GM12878 (cell line): ENCODE measurements around the gene PHACTR3. TPM values are rescaled to one million over a fixed set of nuclear protein-coding genes. Genes with fewer than 3 reads are reported as not detected.
A peak's percentile ranks its signal among the peaks of the same experiment; 100 is the strongest.

Experiments used
- ATAC-seq: fragments of 200-7000 bp; cut with Tn5 transposase; 3 replicates; pipeline ENCODE4 v1.9.1; 2020; ENCODE audit warnings: mild to moderate bottlenecking, moderate library complexity
- BruUV-seq: library from RNA; stranded (reverse); fragments of 400-500 nt; replicated peaks from 2 replicates; lab custom pipeline; 2021; lab: Mats Ljungman, UMichigan
- CTCF ChIA-PET: fragments of 300-600 bp; sonication (Branson Sonifier 250); formaldehyde crosslinking; extraction: SDS; loops from one replicate; lab custom pipeline; 2021; ENCODE audit warnings: inconsistent platforms; lab: Yijun Ruan, JAX
- POLR2A ChIA-PET: fragments of 350-600 bp; formaldehyde crosslinking; extraction: SDS; loops from one replicate; lab custom pipeline; 2021; ENCODE audit warnings: inconsistent platforms; lab: Charles Lee
- RAD21 ChIA-PET: fragments of 300-600 bp; sonication (Branson Sonifier 250); formaldehyde crosslinking; loops from one replicate; lab custom pipeline; 2023; ENCODE audit warnings: antibody characterized with exemption; ENCODE audit not compliant: unreplicated experiment; lab: Charles Lee
- SMC1A ChIA-PET: fragments of 300-600 bp; sonication (Branson Sonifier 250); formaldehyde crosslinking; loops from one replicate; lab custom pipeline; 2023; ENCODE audit not compliant: unreplicated experiment, uncharacterized antibody; lab: Charles Lee
- DNase-seq: peaks from one replicate; pipeline ENCODE4 v3.0.0-alpha.2; 2011; ENCODE audit warnings: low read depth, low spot score
- FAIRE-seq: peaks from 3 replicates; lab custom pipeline; 2011; peaks lifted over from hg19 to GRCh38; lab: Jason Lieb, UNC
- H2AFZ ChIP-seq: 2 replicates; pipeline ENCODE4 v1.6.0; 2011; ENCODE audit warnings: low read depth, low read length, control low read depth; ENCODE audit not compliant: control insufficient read depth
- H3K27ac ChIP-seq: 2 replicates; pipeline ENCODE4 v1.5.1; 2011; ENCODE audit warnings: control low read depth; ENCODE audit not compliant: control insufficient read depth, insufficient read depth
- H3K27me3 ChIP-seq, 2 experiments: replicated peaks in 1 of 2; 2 replicates each; pipeline versions ENCODE4 v1.6.0 to v1.6.1; 2011; ENCODE audit warnings: low read length in 1 of 2; ENCODE audit not compliant: control insufficient read depth in 2 of 2, insufficient read depth in 2 of 2
- H3K36me3 ChIP-seq, 2 experiments: 2 replicates each; pipeline ENCODE4 v1.5.1; 2011; ENCODE audit warnings: low read length in 1 of 2; ENCODE audit not compliant: control insufficient read depth in 2 of 2, insufficient read depth in 2 of 2
- H3K4me1 ChIP-seq: 2 replicates; pipeline ENCODE4 v1.6.1; 2011; ENCODE audit warnings: mild to moderate bottlenecking, low read length, moderate library complexity, mixed read lengths; ENCODE audit not compliant: control insufficient read depth, insufficient read depth
- H3K4me2 ChIP-seq: 2 replicates; pipeline ENCODE4 v1.6.0; 2011; ENCODE audit warnings: control low read depth; ENCODE audit not compliant: control insufficient read depth, insufficient read depth
- H3K4me3 ChIP-seq: fragments of 200-600 bp; sonication (generic); 2 replicates; pipeline ENCODE4 v1.5.1; 2016
- H3K79me2 ChIP-seq: 2 replicates; pipeline ENCODE4 v1.6.0; 2011; ENCODE audit warnings: low read length; ENCODE audit not compliant: control insufficient read depth, insufficient read depth
- H3K9ac ChIP-seq: 2 replicates; pipeline ENCODE4 v1.8.0; 2011; ENCODE audit warnings: low read length, control low read depth, mixed read lengths; ENCODE audit not compliant: control insufficient read depth, insufficient read depth
- H3K9me3 ChIP-seq: replicated peaks from 3 replicates; pipeline ENCODE4 v1.5.1; 2011; ENCODE audit warnings: mild to moderate bottlenecking, low read length; ENCODE audit not compliant: control insufficient read depth, insufficient read depth
- H4K20me1 ChIP-seq: 2 replicates; pipeline ENCODE4 v1.6.0; 2011; ENCODE audit not compliant: control insufficient read depth, insufficient read depth
- CHD2 ChIP-seq: IDR thresholded peaks from 2 replicates; pipeline ENCODE4 v1.6.1; 2011; ENCODE audit warnings: low read depth, low read length, improper control_type of control experiment, borderline replicate concordance
- CREB1 ChIP-seq: IDR thresholded peaks from 2 replicates; pipeline ENCODE4 v1.6.1; 2012; ENCODE audit warnings: low read depth, mild to moderate bottlenecking, inconsistent platforms
- ETV6 ChIP-seq, 2 experiments: fragments of 450-650 bp in 1 of 2; IDR thresholded peaks in 1 of 2; conservative IDR thresholded peaks in 1 of 2; 2 replicates each; pipeline ENCODE4 v1.6.1; 2014; ENCODE audit warnings: antibody characterized with exemption in 1 of 2, borderline replicate concordance in 1 of 2, low read depth in 1 of 2, mild to moderate bottlenecking in 1 of 2, moderate library complexity in 1 of 2
- FOXK2 ChIP-seq: fragments of 450-650 bp; IDR thresholded peaks from 2 replicates; pipeline ENCODE4 v1.6.1; 2017; ENCODE audit warnings: mild to moderate bottlenecking, moderate library complexity
- RB1 ChIP-seq: fragments of 450-650 bp; formaldehyde crosslinking; IDR thresholded peaks from 2 replicates; pipeline ENCODE4 v1.6.1; 2017; ENCODE audit warnings: mild to moderate bottlenecking, borderline replicate concordance
- RUNX3 ChIP-seq: IDR thresholded peaks from 2 replicates; pipeline ENCODE4 v1.6.1; 2012; ENCODE audit warnings: low read length, inconsistent platforms
- SMAD5 ChIP-seq: IDR thresholded peaks from 2 replicates; pipeline ENCODE4 v1.6.1; 2016; ENCODE audit warnings: antibody characterized with exemption, low read depth
- SPI1 ChIP-seq: IDR thresholded peaks from 2 replicates; pipeline ENCODE4 v1.6.1; 2011; ENCODE audit warnings: low read depth, mild to moderate bottlenecking, low read length, moderate library complexity, borderline replicate concordance; ENCODE audit not compliant: insufficient read depth
- TBL1XR1 ChIP-seq: IDR thresholded peaks from 2 replicates; pipeline ENCODE4 v1.6.1; 2012; ENCODE audit warnings: low read depth, low read length, improper control_type of control experiment
- ZBED1 ChIP-seq: IDR thresholded peaks from 2 replicates; pipeline ENCODE4 v1.6.1; 2016; ENCODE audit warnings: borderline replicate concordance
- ZNF384 ChIP-seq: IDR thresholded peaks from 2 replicates; pipeline ENCODE4 v1.6.1; 2012; ENCODE audit warnings: low read depth, mild to moderate bottlenecking, low read length, improper control_type of control experiment, borderline replicate concordance
- WGBS: methylation state at CpG from one replicate; pipeline ENCODE4 v1.1.6; 2016; ENCODE audit warnings: low lambda C conversion rate; ENCODE audit not compliant: insufficient replicate concordance, insufficient coverage; ENCODE audit errors: missing lambda C conversion rate; 5-methylcytosine and 5-hydroxymethylcytosine counted together
- in situ Hi-C: fragments of 300-500 bp; cut with MboI; formaldehyde crosslinking; loops from 9 replicates; pipeline ENCODE4 v1.14.3; 2018; ENCODE audit warnings: mixed read lengths
- intact Hi-C: fragments of 100-400 bp; cut with micrococcal nuclease; formaldehyde crosslinking; loops from one replicate; pipeline ENCODE4 v1.14.2; 2022; ENCODE audit not compliant: unreplicated experiment
- polyA plus RNA-seq, 11 experiments: library from polyadenylated mRNA; depleted of rRNA in 4 of 11; unstranded in 6 of 11; stranded (reverse) in 5 of 11; fragments of >200 nt; fragmentation: Nextera tagmentation in 4 of 11; fragmentation: Illumina TruSeq in 1 of 11; extraction: Ambion mirVana in 4 of 11; extraction: Trizol in 1 of 11; gene quantifications; 1 replicate in 1 of 11; 2 replicates in 10 of 11; pipeline versions ENCODE4 v1.2.1 to v1.2.3, GENCODE V29; 2011 to 2016; ENCODE audit warnings: inconsistent platforms in 2 of 11, missing spikeins in 2 of 11, low read depth in 1 of 11
- total RNA-seq, 4 experiments: library from RNA; depleted of rRNA in 3 of 4; stranded (reverse); fragments of >200 nt in 3 of 4; fragmentation: Illumina TruSeq in 1 of 4; extraction: Trizol in 1 of 4; gene quantifications; 2 replicates each; pipeline versions ENCODE4 v1.2.1 to v1.2.3, GENCODE V29; 2013 to 2021
- TF ChIP-seq, protein P1 (sequence below): IDR thresholded peaks from 2 replicates; pipeline ENCODE4 v1.6.1; 2011; ENCODE audit warnings: mild to moderate bottlenecking, low read depth, low read length, moderate library complexity; ENCODE audit not compliant: insufficient replicate concordance

The PHACTR3 gene
- total and polyA plus RNA-seq, 10 of the 15 experiments (the other 5 are each of a cell fraction or from before 2014, with no cell fraction given), result 0.17 to 2.7 (median 0.27) TPM; not detected in 1

DNA sequence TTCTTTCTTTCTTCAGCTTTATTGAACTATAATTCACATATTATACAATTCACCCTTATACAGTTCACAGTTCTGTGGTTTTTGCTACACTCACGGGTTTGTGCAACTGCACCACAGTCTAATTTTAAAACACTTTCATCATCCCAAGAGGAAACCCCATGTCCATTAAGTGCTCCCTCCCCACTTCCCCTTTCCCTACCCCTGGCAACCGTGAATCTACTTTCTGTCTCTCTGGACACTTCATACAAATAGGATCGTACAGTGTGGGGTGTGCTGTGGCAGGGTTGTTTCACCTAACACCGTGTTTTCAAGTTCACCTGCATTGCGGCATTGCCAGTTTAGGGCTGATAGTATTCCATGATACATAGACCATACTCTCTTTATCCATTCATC lies 118.8 kb downstream of the PHACTR3 start:
- FAIRE-seq, result no peak
- SMC1A ChIA-PET, result no interaction called here
- CTCF ChIA-PET, result no interaction called here
- in situ Hi-C loops, result loop anchor here (5.0 kb wide), 1 partner anchor 49 kb away; no protein-coding TSS in a partner anchor
- WGBS, result 29% methylated on average over 5 of the region's 5 CpGs
- TF ChIP-seq ETV6 (conservative IDR thresholded peaks at IDR 0.05 in 1 of 2, IDR thresholded peaks at IDR 0.05 in 1 of 2; ENCODE audit: borderline replicate concordance in 1 of 2, low read depth in 1 of 2) (no peak), CHD2 (no peak), RUNX3 (peak; percentile 11; the same call in 1 of the 2 replicates), FOXK2 (no peak), ZNF384 (no peak), TBL1XR1 (no peak), SMAD5 (no peak), RB1 (no peak), SPI1 (peak; percentile 81; the same call in 1 of the 2 replicates), ZBED1 (no peak), CREB1 (no peak)
- TF ChIP-seq, protein P1, sequence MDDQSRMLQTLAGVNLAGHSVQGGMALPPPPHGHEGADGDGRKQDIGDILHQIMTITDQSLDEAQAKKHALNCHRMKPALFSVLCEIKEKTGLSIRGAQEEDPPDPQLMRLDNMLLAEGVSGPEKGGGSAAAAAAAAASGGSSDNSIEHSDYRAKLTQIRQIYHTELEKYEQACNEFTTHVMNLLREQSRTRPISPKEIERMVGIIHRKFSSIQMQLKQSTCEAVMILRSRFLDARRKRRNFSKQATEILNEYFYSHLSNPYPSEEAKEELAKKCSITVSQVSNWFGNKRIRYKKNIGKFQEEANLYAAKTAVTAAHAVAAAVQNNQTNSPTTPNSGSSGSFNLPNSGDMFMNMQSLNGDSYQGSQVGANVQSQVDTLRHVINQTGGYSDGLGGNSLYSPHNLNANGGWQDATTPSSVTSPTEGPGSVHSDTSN, result no peak
- Histone ChIP-seq H3K4me3 (no peak overlapping the region), H3K27ac (no peak overlapping the region), H3K4me2 (no peak overlapping the region), H3K9me3 (no peaks in the 10 kb centered on the region; the same call in 2 of the 3 replicates), H3K9ac (no peak overlapping the region), H3K36me3 (no peaks in the 10 kb centered on the region), H2AFZ (no peak overlapping the region), H4K20me1 (no peaks in the 10 kb centered on the region), H3K79me2 (no peaks in the 10 kb centered on the region), H3K4me1 (peaks cover 4% of the 10 kb centered on the region), H3K27me3 (no peaks in the 10 kb centered on the region)
- RAD21 ChIA-PET, result no interaction called here
- POLR2A ChIA-PET, result no interaction called here
- DNase-seq, result no peak
- no TSS peak for BruUV-seq
- intact Hi-C loops, result no loop called here
- no peak for ATAC-seq
